ENCODE results near the gene NCAN. TPM values are rescaled to one million over a fixed set of nuclear protein-coding genes. Genes with fewer than 3 reads are reported as not detected.

Gene NCAN
- total and polyA plus RNA-seq, 7 donors = 0.03 TPM; not detected in 6

GRCh38 chr19:19213426-19214158 is 1.8 kb downstream of the NCAN start:
- Histone ChIP-seq H3K36me3 (ENCODE audit: insufficient read depth in 1 of 2, low read depth in 1 of 2) (no peaks in the 10 kb centered on the region), H3K4me3 (no peak overlapping the region), H3K27me3 (ENCODE audit: insufficient read depth in 3 of 3, low read length in 2 of 3) (peaks cover 0 to 61% (median 25%) of the 10 kb centered on the region in 3 donors), H3K27ac (no peak overlapping the region), H3K4me1 (no peaks in the 10 kb centered on the region), H3K9me3 (no peaks in the 10 kb centered on the region)
- TF ChIP-seq CTCF (IDR thresholded peaks at IDR 0.05) = no peak
- no peak for DNase-seq
- 34 to 49% (median 45%) methylated on average over 20 to 21 of the region's 21 CpGs for WGBS, 3 donors
- ATAC-seq = no peak
- intact Hi-C loops (cut with DNase I) = no loop called here

GRCh38 chr19:19214159-19214490 is 2.4 kb downstream of the NCAN start:
- Histone ChIP-seq H3K9me3 (no peaks in the 10 kb centered on the region), H3K36me3 (ENCODE audit: insufficient read depth in 1 of 2, low read depth in 1 of 2) (no peaks in the 10 kb centered on the region), H3K27me3 (ENCODE audit: insufficient read depth in 3 of 3, low read length in 2 of 3) (peaks cover 0 to 65% (median 25%) of the 10 kb centered on the region in 3 donors), H3K27ac (no peak overlapping the region), H3K4me3 (no peak overlapping the region), H3K4me1 (no peaks in the 10 kb centered on the region)
- intact Hi-C loops (cut with DNase I) = no loop called here
- 0 to 5% (median 2%) methylated on average over 5 of the region's 5 CpGs for WGBS, 3 donors
- ATAC-seq (no peak), DNase-seq (no peak)
- no peak for TF ChIP-seq CTCF (IDR thresholded peaks at IDR 0.05)

GRCh38 chr19:19214892-19215291 is 3.1 kb downstream of the NCAN start:
- no peaks in the 10 kb centered on the region for H3K36me3 ChIP-seq (ENCODE audit: insufficient read depth in 1 of 2, low read depth in 1 of 2)
- 0 to 5% (median 3%) methylated on average over 8 of the region's 8 CpGs for WGBS, 3 donors
- no peak for DNase-seq
- H3K9me3 ChIP-seq = no peaks in the 10 kb centered on the region
- TF ChIP-seq CTCF (IDR thresholded peaks at IDR 0.05) = no peak
- no peak overlapping the region for H3K27ac ChIP-seq
- intact Hi-C loops (cut with DNase I) = no loop called here
- peak in 2 of 4 donors; percentile 37 to 51 for ATAC-seq
- H3K4me3 ChIP-seq = no peak overlapping the region
- H3K27me3 ChIP-seq (ENCODE audit: insufficient read depth in 3 of 3, low read length in 2 of 3) = peaks cover 0 to 65% (median 25%) of the 10 kb centered on the region in 3 donors
- no peaks in the 10 kb centered on the region for H3K4me1 ChIP-seq

- no peak for TF ChIP-seq CTCF (IDR thresholded peaks at IDR 0.05)
- intact Hi-C loops (cut with DNase I) = no loop called here
- ATAC-seq = no peak
- H3K4me3 ChIP-seq = no peak overlapping the region
- H3K4me1 ChIP-seq = no peaks in the 10 kb centered on the region
- peaks cover 0 to 56% (median 22%) of the 10 kb centered on the region in 3 donors for H3K27me3 ChIP-seq (ENCODE audit: insufficient read depth in 3 of 3, low read length in 2 of 3)
- no peak for DNase-seq
- no peak overlapping the region for H3K27ac ChIP-seq
- 74 to 76% (median 75%) methylated on average over 4 of the region's 4 CpGs for WGBS, 3 donors
- H3K36me3 ChIP-seq (ENCODE audit: insufficient read depth in 1 of 2, low read depth in 1 of 2) = no peaks in the 10 kb centered on the region
- no peaks in the 10 kb centered on the region for H3K9me3 ChIP-seq
Measured at GRCh38 chr19:19215792-19216191, 4.0 kb downstream of the NCAN start.

GRCh38 chr19:19217099-19217498 is 5.3 kb downstream of the NCAN start:
- H3K4me3 ChIP-seq = no peak overlapping the region
- no peak for DNase-seq
- intact Hi-C loops (cut with DNase I) = no loop called here
- H3K9me3 ChIP-seq = no peaks in the 10 kb centered on the region
- 48 to 63% (median 59%) methylated on average over 4 of the region's 4 CpGs for WGBS, 3 donors
- H3K4me1 ChIP-seq = no peaks in the 10 kb centered on the region
- H3K36me3 ChIP-seq (ENCODE audit: insufficient read depth in 1 of 2, low read depth in 1 of 2) = no peaks in the 10 kb centered on the region
- TF ChIP-seq CTCF (IDR thresholded peaks at IDR 0.05) = no peak
- no peak overlapping the region for H3K27ac ChIP-seq
- no peak for ATAC-seq
- H3K27me3 ChIP-seq (ENCODE audit: insufficient read depth in 3 of 3, low read length in 2 of 3) = peaks cover 0 to 43% (median 16%) of the 10 kb centered on the region in 3 donors
